Erythroblast (primary cell): ENCODE measurements around the gene C1QTNF12.

Source experiments
- GATA1 ChIP-seq: IDR thresholded peaks from 2 replicates; pipeline ENCODE4 v1.6.1; 2011; ENCODE audit warnings: low read depth, mild to moderate bottlenecking, control low read depth, low read length, moderate library complexity
- POLR2A ChIP-seq: IDR thresholded peaks from 2 replicates; pipeline ENCODE4 v1.6.1; 2011; ENCODE audit warnings: mild to moderate bottlenecking, low read length

DNA sequence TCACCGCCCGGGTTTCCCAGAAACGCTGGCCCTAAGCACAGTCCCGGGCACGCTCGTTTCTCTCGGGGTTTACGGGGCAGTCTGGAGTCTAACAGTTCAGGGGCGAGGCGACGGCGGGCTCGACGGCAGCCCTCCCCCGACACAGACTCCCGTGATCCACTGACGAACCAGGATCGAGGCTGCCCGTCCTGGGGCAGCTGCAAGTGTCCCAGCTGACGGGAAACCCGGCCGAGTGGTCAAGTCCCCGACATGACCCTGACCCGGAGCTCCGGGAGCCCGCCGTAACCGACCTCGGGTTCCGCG, 26.6 kb upstream of the C1QTNF12 start:
- TF ChIP-seq POLR2A (no peak), GATA1 (no peak)
